ENCODE results near the gene MBD5.

The MBD5 gene

GRCh38 chr2:148023861-148024260, 3.0 kb downstream of the MBD5 start:
- DNase-seq, result no peak

- DNase-seq, result no peak
These were observed 5.7 kb downstream of the MBD5 start for GRCh38 chr2:148026573-148026972.

GRCh38 chr2:148027822-148028221, 6.9 kb downstream of the MBD5 start:
- DNase-seq, result no peak

- no peak for DNase-seq
These were observed 7.9 kb downstream of the MBD5 start for GRCh38 chr2:148028781-148029180.

- no peak for DNase-seq
These were observed 10.3 kb downstream of the MBD5 start for GRCh38 chr2:148031152-148031551.

GRCh38 chr2:148032215-148032614, 11.3 kb downstream of the MBD5 start:
- no peak for DNase-seq

- no peak for DNase-seq
These were observed 18.9 kb downstream of the MBD5 start for GRCh38 chr2:148039783-148040182.

GRCh38 chr2:148042219-148042618, 21.3 kb downstream of the MBD5 start:
- DNase-seq, result peak; percentile 62

GRCh38 chr2:148044322-148044721, 23.4 kb downstream of the MBD5 start:
- DNase-seq, result no peak

- no peak for DNase-seq
These were observed 25.9 kb downstream of the MBD5 start for GRCh38 chr2:148046802-148047201.

- DNase-seq, result peak; percentile 30
These were observed 27.8 kb downstream of the MBD5 start for GRCh38 chr2:148048475-148049221.

GRCh38 chr2:148049284-148049683, 28.4 kb downstream of the MBD5 start:
- no peak for DNase-seq

- no peak for DNase-seq
These were observed 31.8 kb downstream of the MBD5 start for GRCh38 chr2:148052687-148053086.

- peak; percentile 32 for DNase-seq
These were observed 37.8 kb downstream of the MBD5 start for GRCh38 chr2:148058641-148059040.

GRCh38 chr2:148063633-148064032, 42.7 kb downstream of the MBD5 start:
- no peak for DNase-seq

- no peak for DNase-seq
These were observed 45.0 kb downstream of the MBD5 start for GRCh38 chr2:148065936-148066335.

GRCh38 chr2:148067801-148068200, 46.9 kb downstream of the MBD5 start:
- no peak for DNase-seq

- DNase-seq, result no peak
These were observed 50.5 kb downstream of the MBD5 start for GRCh38 chr2:148071351-148071750.

- peak; percentile 13 for DNase-seq
These were observed 75.1 kb downstream of the MBD5 start for GRCh38 chr2:148096012-148096411.

- no peak for DNase-seq
These were observed 81.8 kb downstream of the MBD5 start for GRCh38 chr2:148102641-148103040.

GRCh38 chr2:148103946-148104345, 83.1 kb downstream of the MBD5 start:
- DNase-seq, result no peak

GRCh38 chr2:148106331-148106730, 85.4 kb downstream of the MBD5 start:
- DNase-seq, result no peak

GRCh38 chr2:148108385-148108784, 87.5 kb downstream of the MBD5 start:
- DNase-seq, result no peak

- no peak for DNase-seq
These were observed 89.3 kb downstream of the MBD5 start for GRCh38 chr2:148110184-148110583.

- DNase-seq, result peak; percentile 18
These were observed 101.9 kb downstream of the MBD5 start for GRCh38 chr2:148122788-148123187.

Measured in fibroblast of upper back skin (primary cell).